Testis (tissue), 3 donors: ENCODE measurements around the gene TMEM45B. TPM values are rescaled to one million over a fixed set of nuclear protein-coding genes. Genes with fewer than 3 reads are reported as not detected.

Experiments used
- DNase-seq: peaks from one replicate; pipeline ENCODE4 v3.0.0-alpha.2; 2019
- H3K27ac ChIP-seq, 2 donors: fragments of 200-600 bp; sonication (generic); one replicate each; pipeline ENCODE4 v1.5.1; 2019
- H3K27me3 ChIP-seq: fragments of 200-600 bp; sonication (generic); one replicate; pipeline ENCODE4 v1.5.1; 2019
- H3K36me3 ChIP-seq: fragments of 200-600 bp; sonication (generic); one replicate; pipeline ENCODE4 v1.5.1; 2017; ENCODE audit warnings: low read depth; ENCODE audit errors: missing control alignments
- H3K4me1 ChIP-seq: fragments of 200-600 bp; sonication (generic); one replicate; pipeline ENCODE4 v1.5.1; 2019
- H3K4me3 ChIP-seq, 2 donors: fragments of 200-600 bp; sonication (generic); one replicate each; pipeline ENCODE4 v1.5.1; 2017 to 2019
- H3K9me3 ChIP-seq: fragments of 200-600 bp; sonication (generic); one replicate; pipeline ENCODE4 v1.5.1; 2017
- CTCF ChIP-seq, 3 experiments: fragments of 450-650 bp in 2 of 3; fragments of 200-600 bp in 1 of 3; sonication (generic) in 1 of 3; IDR thresholded peaks; one replicate each; pipeline ENCODE4 v1.5.1; 2016 to 2019; ENCODE audit warnings: antibody characterized with exemption in 3 of 3, mild to moderate bottlenecking in 2 of 3, moderate library complexity in 1 of 3
- POLR2A ChIP-seq: fragments of 450-650 bp; IDR thresholded peaks from one replicate; pipeline ENCODE4 v1.6.1; 2017; ENCODE audit warnings: antibody characterized with exemption, mild to moderate bottlenecking, moderate library complexity
- WGBS, 2 donors: methylation state at CpG; one replicate each; pipeline ENCODE4 v1.1.5; 2018; 5-methylcytosine and 5-hydroxymethylcytosine counted together
- intact Hi-C: fragments of 100-400 bp; cut with DNase I; formaldehyde crosslinking; loops from one replicate; pipeline ENCODE4 v1.15.1; 2023; ENCODE audit warnings: low total_unique reads
- polyA plus RNA-seq: library from polyadenylated mRNA; stranded (reverse); fragments of 350-450 nt; fragmentation: Illumina TruSeq; extraction: RNeasy Lipid Tissue Mini Kit (QIAGEN cat#74804); gene quantifications from one replicate; pipeline ENCODE4 v1.2.3, GENCODE V29; 2014; ENCODE audit warnings: low read depth, low replicate concordance; ENCODE audit not compliant: insufficient read depth
- total RNA-seq, 2 donors: library from RNA; depleted of rRNA; stranded (reverse); fragments of >200 nt; gene quantifications; one replicate each; pipeline ENCODE4 v1.2.3, GENCODE V29; 2016

The TMEM45B gene
- total and polyA plus RNA-seq, 3 donors from 2014 or later, result 0.12 to 0.54 TPM; not detected in 1

GRCh38 chr11:129852125-129852740 lies 36.6 kb downstream of the TMEM45B start:
- intact Hi-C loops, result no loop called here
- Histone ChIP-seq H3K9me3 (no peaks in the 10 kb centered on the region), H3K27ac (no peak overlapping the region), H3K36me3 (no peaks in the 10 kb centered on the region), H3K4me1 (no peaks in the 10 kb centered on the region), H3K27me3 (no peaks in the 10 kb centered on the region), H3K4me3 (no peak overlapping the region)
- TF ChIP-seq CTCF (IDR thresholded peaks at IDR 0.05), result no peak
- no peak for TF ChIP-seq POLR2A
- DNase-seq, result no peak
- 82% methylated on average over 15 of the region's 15 CpGs for WGBS, 2 donors

- TF ChIP-seq POLR2A (no peak), CTCF (IDR thresholded peaks at IDR 0.05) (no peak)
- 26 to 42% methylated on average over 10 of the region's 10 CpGs for WGBS, 2 donors
- intact Hi-C loops, result no loop called here
- Histone ChIP-seq H3K9me3 (no peaks in the 10 kb centered on the region), H3K36me3 (no peaks in the 10 kb centered on the region), H3K4me3 (no peak overlapping the region), H3K27me3 (no peaks in the 10 kb centered on the region), H3K27ac (no peak overlapping the region), H3K4me1 (no peaks in the 10 kb centered on the region)
- DNase-seq, result peak; percentile 24
Observed at GRCh38 chr11:129853518-129854231, 38.0 kb downstream of the TMEM45B start.

- DNase-seq, result no peak
Observed at GRCh38 chr11:129854232-129854805, 38.7 kb downstream of the TMEM45B start.

GRCh38 chr11:129855086-129855485 lies 39.4 kb downstream of the TMEM45B start:
- Histone ChIP-seq H3K27ac (no peak overlapping the region), H3K36me3 (no peaks in the 10 kb centered on the region), H3K4me1 (no peaks in the 10 kb centered on the region), H3K27me3 (no peaks in the 10 kb centered on the region), H3K4me3 (no peak overlapping the region), H3K9me3 (no peaks in the 10 kb centered on the region)
- 88 to 94% methylated on average over 11 of the region's 11 CpGs for WGBS, 2 donors
- DNase-seq, result no peak
- TF ChIP-seq CTCF (IDR thresholded peaks at IDR 0.05) (no peak), POLR2A (no peak)
- intact Hi-C loops, result no loop called here

More at GRCh38 chr11:129854232-129854805, 38.7 kb downstream of the TMEM45B start:
- H3K27me3 ChIP-seq, result no peaks in the 10 kb centered on the region
- H3K36me3 ChIP-seq, result no peaks in the 10 kb centered on the region
- TF ChIP-seq CTCF (IDR thresholded peaks at IDR 0.05) (no peak), POLR2A (no peak)
- no peak overlapping the region for H3K4me3 ChIP-seq
- H3K4me1 ChIP-seq, result no peaks in the 10 kb centered on the region
- H3K27ac ChIP-seq, result no peak overlapping the region
- no peaks in the 10 kb centered on the region for H3K9me3 ChIP-seq
- 83% methylated on average over 7 of the region's 7 CpGs for WGBS, 2 donors
- intact Hi-C loops, result no loop called here
